Ishikawa (cell line): ENCODE data around the gene WDR64.

Experiments
- CEBPB ChIP-seq: IDR thresholded peaks from 2 replicates; pipeline ENCODE4 v1.6.1; 2012
- EP300 ChIP-seq: IDR thresholded peaks from 2 replicates; pipeline ENCODE4 v1.6.1; 2012; ENCODE audit warnings: borderline replicate concordance
- MAX ChIP-seq: IDR thresholded peaks from 2 replicates; pipeline ENCODE4 v1.6.1; 2012
- RAD21 ChIP-seq: IDR thresholded peaks from 2 replicates; pipeline ENCODE4 v1.6.1; 2012; ENCODE audit warnings: low read depth
- TAF1 ChIP-seq: IDR thresholded peaks from 2 replicates; pipeline ENCODE4 v1.6.1; 2012; ENCODE audit warnings: low read depth, mild to moderate bottlenecking
- USF1 ChIP-seq: IDR thresholded peaks from 2 replicates; pipeline ENCODE4 v1.6.1; 2012

DNA sequence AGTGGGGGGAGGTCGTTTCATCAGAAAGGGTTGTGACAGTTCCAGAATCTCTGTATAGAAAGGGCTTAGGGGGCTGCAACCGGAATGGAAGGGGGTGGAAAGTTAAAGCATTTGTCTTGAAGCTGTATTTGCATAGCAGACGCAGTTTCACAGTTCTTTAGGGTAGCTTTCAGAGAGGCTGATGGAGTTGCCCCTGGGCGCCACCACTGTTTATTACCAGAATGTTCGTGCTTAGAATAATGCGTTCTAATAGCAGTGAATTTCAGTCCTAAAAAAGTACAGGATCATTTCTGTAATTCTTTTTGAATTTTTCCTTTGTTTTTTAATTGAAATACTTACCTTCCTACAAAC, 197.2 kb downstream of the WDR64 start:
- TF ChIP-seq MAX (no peak), TAF1 (no peak), CEBPB (no peak), RAD21 (no peak), USF1 (no peak), EP300 (no peak)
